GM23338 (cell line): Measurements from ENCODE around the gene KIF21A. TPM values are rescaled to one million over a fixed set of nuclear protein-coding genes. Genes with fewer than 3 reads are reported as not detected.

Experiments used
- ATAC-seq: fragments of 200-7000 bp; cut with Tn5 transposase; 3 replicates; pipeline ENCODE4 v1.9.1; 2020
- DNase-seq: peaks from one replicate; pipeline ENCODE4 v3.0.0-alpha.2; 2015; ENCODE audit warnings: low spot score
- H2AFZ ChIP-seq: fragments of 200-600 bp; sonication (generic); 2 replicates; pipeline ENCODE4 v1.8.0; 2016; ENCODE audit warnings: antibody characterized with exemption, mild to moderate bottlenecking, moderate library complexity
- H3F3A ChIP-seq: fragments of 200-600 bp; sonication (generic); replicated peaks from 2 replicates; pipeline ENCODE4 v1.8.0; 2017; ENCODE audit warnings: antibody characterized with exemption, mixed run types, low read depth
- H3K27ac ChIP-seq: fragments of 200-600 bp; sonication (generic); 2 replicates; pipeline ENCODE4 v1.6.1; 2016; ENCODE audit warnings: low read depth
- H3K27me3 ChIP-seq: fragments of 200-600 bp; sonication (generic); 2 replicates; pipeline ENCODE4 v1.8.0; 2016; ENCODE audit warnings: mild to moderate bottlenecking, mixed run types, moderate library complexity; ENCODE audit not compliant: insufficient read depth
- H3K36me3 ChIP-seq: fragments of 200-600 bp; sonication (generic); 2 replicates; pipeline ENCODE4 v1.8.0; 2016; ENCODE audit warnings: mild to moderate bottlenecking; ENCODE audit not compliant: insufficient read depth
- H3K4me1 ChIP-seq: fragments of 200-600 bp; sonication (generic); 2 replicates; pipeline ENCODE4 v1.8.0; 2016; ENCODE audit warnings: mild to moderate bottlenecking, moderate library complexity; ENCODE audit not compliant: insufficient read depth
- H3K4me2 ChIP-seq: fragments of 200-600 bp; sonication (generic); 2 replicates; pipeline ENCODE4 v1.7.1; 2017; ENCODE audit warnings: mixed run types
- H3K4me3 ChIP-seq: fragments of 200-600 bp; sonication (generic); 2 replicates; pipeline ENCODE4 v1.6.1; 2016; ENCODE audit warnings: mixed run types
- H3K79me2 ChIP-seq: fragments of 200-600 bp; sonication (generic); replicated peaks from 2 replicates; pipeline ENCODE4 v1.8.0; 2017; ENCODE audit warnings: mild to moderate bottlenecking; ENCODE audit not compliant: insufficient read depth
- H3K9me2 ChIP-seq: fragments of 200-600 bp; sonication (generic); 2 replicates; pipeline ENCODE4 v1.8.0; 2017; ENCODE audit not compliant: insufficient read depth
- H4K20me1 ChIP-seq: fragments of 200-600 bp; sonication (generic); replicated peaks from 2 replicates; pipeline ENCODE4 v1.8.0; 2017; ENCODE audit warnings: mild to moderate bottlenecking; ENCODE audit not compliant: insufficient read depth
- H3K27ac Mint-ChIP-seq: 2 replicates; pipeline ENCODE4 v1.8.0; 2020; ENCODE audit warnings: inconsistent platforms, mild to moderate bottlenecking, moderate library complexity, mixed read lengths
- H3K27me3 Mint-ChIP-seq: 3 replicates; pipeline ENCODE4 v1.8.0; 2022; ENCODE audit warnings: low read depth, mild to moderate bottlenecking, moderate library complexity, mixed read lengths, inconsistent platforms; ENCODE audit not compliant: insufficient read depth, poor library complexity
- H3K36me3 Mint-ChIP-seq: 3 replicates; pipeline ENCODE4 v1.8.0; 2021; ENCODE audit warnings: low read depth, mild to moderate bottlenecking, inconsistent platforms, moderate library complexity, mixed read lengths
- H3K4me1 Mint-ChIP-seq: 3 replicates; pipeline ENCODE4 v1.8.0; 2020; ENCODE audit warnings: mild to moderate bottlenecking, inconsistent platforms, mixed read lengths
- H3K4me3 Mint-ChIP-seq: 3 replicates; pipeline ENCODE4 v1.8.0; 2021; ENCODE audit warnings: moderate library complexity, mild to moderate bottlenecking, inconsistent platforms, mixed read lengths
- H3K9me3 Mint-ChIP-seq: 3 replicates; pipeline ENCODE4 v1.8.0; 2020; ENCODE audit warnings: moderate library complexity, mild to moderate bottlenecking, inconsistent platforms, mixed read lengths
- CREB1 ChIP-seq: fragments of 250-450 bp; sonication (Bioruptor Pico); IDR thresholded peaks from 2 replicates; pipeline ENCODE4 v1.5.0; 2020; ENCODE audit warnings: low read depth, mild to moderate bottlenecking, moderate library complexity
- CTCF ChIP-seq, 2 experiments: fragments of 200-600 bp in 1 of 2; sonication (generic) in 1 of 2; conservative IDR thresholded peaks; 2 replicates each; pipeline versions ENCODE4 v1.5.1 to v1.6.1; 2016 to 2017; ENCODE audit warnings: antibody characterized with exemption in 2 of 2, low read depth in 2 of 2, mild to moderate bottlenecking in 2 of 2, moderate library complexity in 1 of 2
- ETS1 ChIP-seq: IDR thresholded peaks from 2 replicates; pipeline ENCODE4 v1.6.1; 2016; ENCODE audit warnings: antibody characterized with exemption
- EZH2 ChIP-seq: fragments of 200-600 bp; sonication (generic); IDR thresholded peaks from one replicate; pipeline ENCODE4 v1.8.0; 2017; ENCODE audit warnings: antibody characterized with exemption, mild to moderate bottlenecking, low read depth; ENCODE audit not compliant: unreplicated experiment
- EZH2phosphoT487 ChIP-seq: fragments of 200-600 bp; sonication (generic); IDR thresholded peaks from one replicate; pipeline ENCODE4 v1.8.1; 2018; ENCODE audit warnings: antibody characterized with exemption; ENCODE audit not compliant: unreplicated experiment
- JUNB ChIP-seq: IDR thresholded peaks from one replicate; pipeline ENCODE4 v1.6.1; 2016; ENCODE audit warnings: antibody characterized with exemption; ENCODE audit not compliant: unreplicated experiment
- POLR2AphosphoS5 ChIP-seq: IDR thresholded peaks from 2 replicates; pipeline ENCODE4 v1.6.1; 2016; ENCODE audit warnings: antibody characterized with exemption, low read depth
- ZNF462 ChIP-seq: fragments of 250-450 bp; sonication (Bioruptor Pico); IDR thresholded peaks from 2 replicates; pipeline ENCODE4 v1.5.0; 2020; ENCODE audit warnings: mild to moderate bottlenecking, moderate library complexity
- polyA plus RNA-seq: library from polyadenylated mRNA; unstranded; fragments of >200 nt; fragmentation: Nextera tagmentation; extraction: Ambion mirVana; gene quantifications from 2 replicates; pipeline ENCODE4 v1.2.1, GENCODE V29; 2016
- total RNA-seq: library from RNA; depleted of rRNA; stranded (reverse); fragments of >200 nt; shearing (Covaris generic); gene quantifications from 2 replicates; pipeline ENCODE4 v1.2.3, GENCODE V29; 2014

KIF21A gene
- total and polyA plus RNA-seq, 2 experiments from 2014 or later = 28.8 to 32.0 TPM

GRCh38 chr12:39412210-39412609 lies 30.7 kb downstream of the KIF21A start (continued):
- TF ChIP-seq ZNF462 (CRISPR knock-in tag) = no peak
- TF ChIP-seq CREB1 (CRISPR knock-in tag) = 0 out of 2 replicates have a peak, but pooled peaks have one; percentile 22
- no peak for TF ChIP-seq CTCF (conservative IDR thresholded peaks at IDR 0.05; ENCODE audit: low read depth in 2 of 2)
- TF ChIP-seq EZH2 = no peak
- TF ChIP-seq JUNB = no peak
- TF ChIP-seq POLR2AphosphoS5 = peak; percentile 63; the same call in 1 of the 2 replicates

DNA sequence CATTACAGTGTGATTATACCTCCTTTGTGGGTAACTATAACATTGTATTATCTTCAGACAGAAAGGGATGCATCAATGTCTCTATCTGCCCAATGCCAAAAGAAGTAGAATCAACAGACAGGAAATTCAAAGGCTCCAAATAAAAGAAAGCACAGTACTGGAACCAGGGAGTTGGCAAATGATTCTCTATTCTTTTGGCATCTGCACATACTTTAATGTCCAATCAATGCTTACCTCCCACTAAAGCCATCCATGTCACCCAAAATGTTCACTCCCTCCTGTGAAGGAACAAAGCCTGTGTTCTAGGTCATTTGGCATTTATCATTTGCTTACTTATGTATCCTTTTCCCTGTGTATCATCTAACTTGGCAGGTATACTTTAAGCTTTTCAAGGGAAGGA lies 36.7 kb downstream of the KIF21A start:
- H3K36me3 Mint-ChIP-seq = no peaks in the 10 kb centered on the region
- Histone ChIP-seq H3K9me2 (no peaks in the 10 kb centered on the region), H3F3A (no peaks in the 10 kb centered on the region), H3K4me1 (peaks cover 26% of the 10 kb centered on the region), H3K4me2 (peak overlapping the region; percentile 46; the same call in 1 of the 2 replicates), H3K36me3 (no peaks in the 10 kb centered on the region), H3K79me2 (peaks cover 31% of the 10 kb centered on the region), H3K4me3 (no peak overlapping the region), H3K27me3 (peaks cover 14% of the 10 kb centered on the region), H2AFZ (no peak overlapping the region), H3K27ac (no peak overlapping the region), H4K20me1 (peaks cover 8% of the 10 kb centered on the region; the same call in 1 of the 2 replicates)
- no peaks in the 10 kb centered on the region for H3K9me3 Mint-ChIP-seq
- peaks cover 2% of the 10 kb centered on the region for H3K27me3 Mint-ChIP-seq
- no peak for DNase-seq
- H3K4me1 Mint-ChIP-seq = peaks cover 44% of the 10 kb centered on the region
- ATAC-seq = no peak
- no peak overlapping the region for H3K27ac Mint-ChIP-seq
- H3K4me3 Mint-ChIP-seq = no peak overlapping the region
- TF ChIP-seq ETS1 = no peak
- TF ChIP-seq EZH2phosphoT487 = no peak
- no peak for TF ChIP-seq CREB1 (CRISPR knock-in tag)
